MG63 (cell line): ENCODE data around the gene UCHL3. TPM values are rescaled to one million over a fixed set of nuclear protein-coding genes. Genes with fewer than 3 reads are reported as not detected.
A peak's percentile ranks its signal among the peaks of the same experiment; 100 is the strongest.

ENCODE experiments used
- DNase-seq: peaks from one replicate; pipeline ENCODE4 v3.0.0-alpha.2; 2020
- H3K27me3 ChIP-seq: fragments of 250-450 bp; sonication (Bioruptor Pico); 2 replicates; pipeline ENCODE4 v1.5.1; 2020; ENCODE audit warnings: mild to moderate bottlenecking, moderate library complexity
- H3K36me3 ChIP-seq: fragments of 250-450 bp; sonication (Bioruptor Pico); 2 replicates; pipeline ENCODE4 v1.5.1; 2020; ENCODE audit warnings: mild to moderate bottlenecking, moderate library complexity
- H3K4me3 ChIP-seq: fragments of 250-450 bp; sonication (Bioruptor Pico); 2 replicates; pipeline ENCODE4 v1.5.1; 2020; ENCODE audit warnings: mild to moderate bottlenecking, moderate library complexity
- H3K9me3 ChIP-seq: fragments of 250-450 bp; sonication (Bioruptor Pico); 2 replicates; pipeline ENCODE4 v1.5.1; 2020; ENCODE audit warnings: mild to moderate bottlenecking, moderate library complexity
- total RNA-seq: library from RNA; depleted of rRNA; stranded (reverse); fragments of >200 nt; shearing (Covaris generic); gene quantifications from 2 replicates; pipeline ENCODE4 v1.2.3, GENCODE V29; 2014; ENCODE audit warnings: low replicate concordance

The UCHL3 gene
- total RNA-seq, 1 experiment from 2014 or later, result 68.4 TPM

- Histone ChIP-seq H3K9me3 (peaks cover 11% of the 10 kb centered on the region), H3K4me3 (no peak overlapping the region), H3K36me3 (peaks cover 37% of the 10 kb centered on the region), H3K27me3 (no peaks in the 10 kb centered on the region)
- no peak for DNase-seq
Observed at GRCh38 chr13:75587679-75588078, 38.1 kb downstream of the UCHL3 start.

- H3K9me3 ChIP-seq, result no peaks in the 10 kb centered on the region
- no peak overlapping the region for H3K4me3 ChIP-seq
- DNase-seq, result no peak
- peaks cover 15% of the 10 kb centered on the region for H3K36me3 ChIP-seq
- H3K27me3 ChIP-seq, result no peaks in the 10 kb centered on the region
Observed at GRCh38 chr13:75596657-75597182, 47.1 kb downstream of the UCHL3 start.

- Histone ChIP-seq H3K36me3 (peaks cover 16% of the 10 kb centered on the region), H3K4me3 (no peak overlapping the region), H3K9me3 (no peaks in the 10 kb centered on the region), H3K27me3 (no peaks in the 10 kb centered on the region)
- no peak for DNase-seq
Observed at GRCh38 chr13:75600371-75600770, 50.8 kb downstream of the UCHL3 start.

- H3K36me3 ChIP-seq, result peaks cover 13% of the 10 kb centered on the region
- H3K27me3 ChIP-seq, result no peaks in the 10 kb centered on the region
- no peak overlapping the region for H3K4me3 ChIP-seq
- DNase-seq, result no peak
- no peaks in the 10 kb centered on the region for H3K9me3 ChIP-seq
Observed at GRCh38 chr13:75603038-75603437, 53.4 kb downstream of the UCHL3 start.

- H3K9me3 ChIP-seq, result no peaks in the 10 kb centered on the region
- H3K27me3 ChIP-seq, result no peaks in the 10 kb centered on the region
- H3K36me3 ChIP-seq, result peaks cover 12% of the 10 kb centered on the region
- no peak for DNase-seq
- no peak overlapping the region for H3K4me3 ChIP-seq
Observed at GRCh38 chr13:75607447-75607846, 57.9 kb downstream of the UCHL3 start.

GRCh38 chr13:75610466-75610865, 60.9 kb downstream of the UCHL3 start:
- DNase-seq, result no peak
- H3K9me3 ChIP-seq, result no peaks in the 10 kb centered on the region
- peaks cover 8% of the 10 kb centered on the region; the same call in 1 of the 2 replicates for H3K36me3 ChIP-seq
- no peak overlapping the region for H3K4me3 ChIP-seq
- H3K27me3 ChIP-seq, result no peaks in the 10 kb centered on the region

- Histone ChIP-seq H3K9me3 (no peaks in the 10 kb centered on the region), H3K4me3 (no peak overlapping the region), H3K27me3 (no peaks in the 10 kb centered on the region), H3K36me3 (peaks cover 10% of the 10 kb centered on the region)
- DNase-seq, result no peak
Observed at GRCh38 chr13:75612354-75612753, 62.8 kb downstream of the UCHL3 start.

- Histone ChIP-seq H3K9me3 (no peaks in the 10 kb centered on the region), H3K27me3 (no peaks in the 10 kb centered on the region), H3K36me3 (peaks cover 8% of the 10 kb centered on the region), H3K4me3 (no peak overlapping the region)
- no peak for DNase-seq
Observed at GRCh38 chr13:75617230-75617629, 67.6 kb downstream of the UCHL3 start.

GRCh38 chr13:75618308-75618707, 68.7 kb downstream of the UCHL3 start:
- Histone ChIP-seq H3K27me3 (no peaks in the 10 kb centered on the region), H3K9me3 (no peaks in the 10 kb centered on the region), H3K36me3 (peaks cover 8% of the 10 kb centered on the region), H3K4me3 (no peak overlapping the region)
- no peak for DNase-seq

- no peak overlapping the region for H3K4me3 ChIP-seq
- no peak for DNase-seq
- H3K9me3 ChIP-seq, result no peaks in the 10 kb centered on the region
- peaks cover 10% of the 10 kb centered on the region for H3K36me3 ChIP-seq
- H3K27me3 ChIP-seq, result no peaks in the 10 kb centered on the region
Observed at GRCh38 chr13:75620020-75620419, 70.4 kb downstream of the UCHL3 start.

- 0 out of 2 replicates have a peak overlapping the region, but pooled peaks have one; percentile 0 for H3K4me3 ChIP-seq
- H3K27me3 ChIP-seq, result no peaks in the 10 kb centered on the region
- peaks cover 15% of the 10 kb centered on the region for H3K36me3 ChIP-seq
- DNase-seq, result no peak
- no peaks in the 10 kb centered on the region for H3K9me3 ChIP-seq
Observed at GRCh38 chr13:75621147-75621546, 71.6 kb downstream of the UCHL3 start.

- no peak for DNase-seq
- H3K27me3 ChIP-seq, result no peaks in the 10 kb centered on the region
Observed at GRCh38 chr13:75628801-75629200, 79.2 kb downstream of the UCHL3 start.

GRCh38 chr13:75633285-75633684, 83.7 kb downstream of the UCHL3 start:
- Histone ChIP-seq H3K36me3 (peaks cover 21% of the 10 kb centered on the region), H3K27me3 (no peaks in the 10 kb centered on the region), H3K9me3 (no peaks in the 10 kb centered on the region), H3K4me3 (no peak overlapping the region)
- peak; percentile 40 for DNase-seq

More at GRCh38 chr13:75628801-75629200, 79.2 kb downstream of the UCHL3 start:
- Histone ChIP-seq H3K9me3 (no peaks in the 10 kb centered on the region), H3K36me3 (peaks cover 30% of the 10 kb centered on the region), H3K4me3 (no peak overlapping the region)

- peaks cover 27% of the 10 kb centered on the region for H3K36me3 ChIP-seq
- no peaks in the 10 kb centered on the region for H3K27me3 ChIP-seq
- peak overlapping the region; percentile 73 for H3K4me3 ChIP-seq
- DNase-seq, result peak; percentile 38
- no peaks in the 10 kb centered on the region for H3K9me3 ChIP-seq
Observed at GRCh38 chr13:75635101-75635827, 85.7 kb downstream of the UCHL3 start.

- DNase-seq, result peak; percentile 86
- H3K4me3 ChIP-seq, result peak within 1 kb of the TSS; percentile 73
- no peaks in the 10 kb centered on the region for H3K27me3 ChIP-seq
- H3K36me3 ChIP-seq, result peaks cover 34% of the 10 kb centered on the region
- no peaks in the 10 kb centered on the region for H3K9me3 ChIP-seq
Observed at GRCh38 chr13:75635828-75636435, 86.3 kb downstream of the UCHL3 start, which contains the start of gene LMO7. LMO7 (plus strand) TSS chr13:75636330; CDS start chr13:75636658, 328 bp downstream.

- no peaks in the 10 kb centered on the region for H3K9me3 ChIP-seq
- peak; percentile 78 for DNase-seq
- no peaks in the 10 kb centered on the region for H3K27me3 ChIP-seq
- H3K4me3 ChIP-seq, result peak overlapping the region; percentile 73
- peaks cover 40% of the 10 kb centered on the region for H3K36me3 ChIP-seq
Observed at GRCh38 chr13:75636436-75637180, 87.0 kb downstream of the UCHL3 start.

- Histone ChIP-seq H3K4me3 (peak overlapping the region; percentile 73), H3K9me3 (no peaks in the 10 kb centered on the region), H3K36me3 (peaks cover 46% of the 10 kb centered on the region), H3K27me3 (no peaks in the 10 kb centered on the region)
- DNase-seq, result peak; percentile 16
Observed at GRCh38 chr13:75637181-75637750, 87.7 kb downstream of the UCHL3 start.
